K562 (cell line): ENCODE measurements around the gene ARHGAP42. TPM values are rescaled to one million over a fixed set of nuclear protein-coding genes. Genes with fewer than 3 reads are reported as not detected.

Source experiments
- ATAC-seq: fragments of 200-7000 bp; cut with Tn5 transposase; 3 replicates; pipeline ENCODE4 v1.9.1; 2020; ENCODE audit warnings: moderate library complexity
- BruUV-seq: library from RNA; stranded (reverse); fragments of 400-500 nt; replicated peaks from 2 replicates; lab custom pipeline; 2021; lab: Mats Ljungman, UMichigan
- CTCF ChIA-PET: fragments of 300-600 bp; formaldehyde crosslinking; extraction: SDS; loops from one replicate; lab custom pipeline; 2021; ENCODE audit warnings: low intra/inter-chr PET ratio; lab: Yijun Ruan, JAX
- POLR2A ChIA-PET: fragments of 300-600, 350-650 bp; sonication (Branson Sonifier 250); formaldehyde crosslinking; extraction: SDS; loops from one replicate; lab custom pipeline; 2021; ENCODE audit warnings: antibody characterized with exemption, inconsistent platforms; lab: Yijun Ruan, JAX
- DNase-seq, 4 experiments: peaks; one replicate each; pipeline versions ENCODE4 v3.0.0 to v3.0.0-alpha.2; 2011 to 2018; ENCODE audit warnings: low spot score in 3 of 4, mixed read lengths in 3 of 4; ENCODE audit errors: extremely low read depth in 1 of 4
- FAIRE-seq: peaks from 2 replicates; lab custom pipeline; 2011; peaks lifted over from hg19 to GRCh38; lab: Jason Lieb, UNC
- H2AFZ ChIP-seq: 2 replicates; pipeline ENCODE4 v1.6.0; 2011; ENCODE audit warnings: low read depth, low read length, control low read depth, inconsistent platforms
- H3K27ac ChIP-seq: fragments of 200-600 bp; 3 replicates; pipeline ENCODE4 v1.8.0; 2011; ENCODE audit warnings: low read depth, mild to moderate bottlenecking, control low read depth, inconsistent platforms, low read length, moderate library complexity, mixed read lengths; ENCODE audit errors: extremely low read depth
- H3K27me3 ChIP-seq, 2 experiments: fragments of 300-600 bp in 1 of 2; 2 replicates in 1 of 2; 3 replicates in 1 of 2; pipeline versions ENCODE4 v1.6.0 to v1.8.0; 2011; ENCODE audit warnings: inconsistent platforms in 2 of 2, low read length in 2 of 2, mild to moderate bottlenecking in 1 of 2, mixed read lengths in 1 of 2, moderate library complexity in 1 of 2; ENCODE audit not compliant: control insufficient read depth in 2 of 2, insufficient read depth in 2 of 2
- H3K36me3 ChIP-seq: fragments of 300-600 bp; 3 replicates; pipeline ENCODE4 v1.8.0; 2011; ENCODE audit warnings: mild to moderate bottlenecking, low read length, inconsistent platforms; ENCODE audit not compliant: control insufficient read depth, insufficient read depth
- H3K4me1 ChIP-seq, 2 experiments: fragments of 200-600 bp in 1 of 2; replicated peaks in 1 of 2; 2 replicates in 1 of 2; 3 replicates in 1 of 2; pipeline versions ENCODE4 v1.5.1 to v1.8.0; 2011; ENCODE audit warnings: inconsistent platforms in 2 of 2, low read length in 2 of 2, mild to moderate bottlenecking in 1 of 2, mixed read lengths in 1 of 2, moderate library complexity in 1 of 2; ENCODE audit not compliant: control insufficient read depth in 2 of 2, insufficient read depth in 2 of 2
- H3K4me2 ChIP-seq: 2 replicates; pipeline ENCODE4 v1.6.1; 2011; ENCODE audit warnings: low read length, control low read depth, inconsistent platforms, mixed read lengths; ENCODE audit not compliant: insufficient read depth
- H3K4me3 ChIP-seq: fragments of 200-600 bp; sonication (generic), shearing (Covaris generic); 2 replicates; pipeline ENCODE4 v1.5.1; 2016; ENCODE audit warnings: control low read depth, inconsistent platforms
- H3K79me2 ChIP-seq: fragments of 200-600 bp; 3 replicates; pipeline ENCODE4 v1.8.0; 2011; ENCODE audit warnings: low read length, inconsistent platforms; ENCODE audit not compliant: control insufficient read depth, insufficient read depth
- H3K9ac ChIP-seq, 2 experiments: 2 replicates each; pipeline versions ENCODE4 v1.6.0 to v1.6.1; 2011; ENCODE audit warnings: low read depth in 2 of 2, low read length in 2 of 2, control low read depth in 1 of 2, inconsistent platforms in 1 of 2, mild to moderate bottlenecking in 1 of 2, mixed read lengths in 1 of 2; ENCODE audit not compliant: insufficient read depth in 1 of 2
- H3K9me1 ChIP-seq: one replicate; pipeline ENCODE4 v1.6.0; 2011; ENCODE audit warnings: inconsistent platforms, mild to moderate bottlenecking, low read length, moderate library complexity; ENCODE audit not compliant: control insufficient read depth, insufficient read depth
- H3K9me3 ChIP-seq: replicated peaks from 2 replicates; pipeline ENCODE4 v1.5.1; 2011; ENCODE audit warnings: low read depth, low read length, inconsistent platforms; ENCODE audit not compliant: control insufficient read depth, insufficient read depth
- H4K20me1 ChIP-seq: replicated peaks from 2 replicates; pipeline ENCODE4 v1.6.1; 2011; ENCODE audit warnings: low read length, inconsistent platforms, mixed read lengths; ENCODE audit not compliant: control insufficient read depth, insufficient read depth
- CHD2 ChIP-seq: IDR thresholded peaks from 2 replicates; pipeline ENCODE4 v1.6.1; 2011; ENCODE audit warnings: low read depth, low read length
- ELK3 ChIP-seq: fragments of 450-650 bp; formaldehyde crosslinking; IDR thresholded peaks from 2 replicates; pipeline ENCODE4 v1.4.0; 2020; ENCODE audit warnings: mild to moderate bottlenecking
- HNRNPK ChIP-seq: fragments of 200-400 bp; formaldehyde crosslinking; IDR thresholded peaks from one replicate; pipeline ENCODE4 v1.6.1; 2018; ENCODE audit warnings: mild to moderate bottlenecking, low read depth, low read length; ENCODE audit not compliant: poor library complexity, severe bottlenecking
- L3MBTL2 ChIP-seq: fragments of 450-650 bp; IDR thresholded peaks from 2 replicates; pipeline ENCODE4 v1.6.1; 2016; ENCODE audit warnings: mild to moderate bottlenecking, moderate library complexity
- PYGO2 ChIP-seq: fragments of 450-650 bp; IDR thresholded peaks from 2 replicates; pipeline ENCODE4 v1.6.1; 2016; ENCODE audit warnings: mild to moderate bottlenecking, missing genetic modification characterization, moderate library complexity, missing compliant biosample characterization
- ZFP36 ChIP-seq: fragments of 150-350 bp; IDR thresholded peaks from 2 replicates; pipeline ENCODE4 v1.6.1; 2018; ENCODE audit warnings: low read length, low read depth; ENCODE audit not compliant: partially characterized antibody
- ZKSCAN8 ChIP-seq: fragments of 200-800 bp; sonication (Bioruptor generic); IDR thresholded peaks from 2 replicates; pipeline ENCODE4 v1.6.1; 2016; ENCODE audit warnings: missing genetic modification characterization, missing compliant biosample characterization
- ZNF324 ChIP-seq: fragments of 250-450 bp; sonication (Bioruptor Pico); IDR thresholded peaks from 2 replicates; pipeline ENCODE4 v1.4.0; 2020; ENCODE audit warnings: mild to moderate bottlenecking
- ZNF561 ChIP-seq: fragments of 450-650 bp; formaldehyde crosslinking; conservative IDR thresholded peaks from 2 replicates; pipeline ENCODE4 v1.4.0; 2020; ENCODE audit warnings: mild to moderate bottlenecking, moderate library complexity
- WGBS: fragments of 100-300 bp; shearing (Covaris generic); methylation state at CpG from one replicate; pipeline ENCODE4 v1.1.6; 2016; ENCODE audit warnings: low coverage, mixed read lengths; ENCODE audit not compliant: insufficient coverage; ENCODE audit errors: missing lambda C conversion rate; 5-methylcytosine and 5-hydroxymethylcytosine counted together
- in situ Hi-C: fragments of 300-500 bp; cut with MboI; formaldehyde crosslinking; loops from 4 replicates; pipeline ENCODE4 v1.15.0; 2018; ENCODE audit warnings: inconsistent platforms, mixed read lengths
- intact Hi-C: fragments of 100-400 bp; cut with micrococcal nuclease; formaldehyde crosslinking; loops from 2 replicates; pipeline ENCODE4 v1.14.2; 2022
- polyA plus RNA-seq, 8 experiments: library from polyadenylated mRNA; depleted of rRNA in 4 of 8; stranded (reverse) in 5 of 8; unstranded in 3 of 8; fragments of >200 nt; fragmentation: Nextera tagmentation in 2 of 8; fragmentation: Illumina TruSeq in 1 of 8; extraction: Ambion mirVana in 2 of 8; extraction: Trizol in 1 of 8; gene quantifications; 2 replicates each; pipeline versions ENCODE4 v1.2.1 to v1.2.3, GENCODE V29; 2011 to 2014; ENCODE audit warnings: inconsistent platforms in 1 of 8, missing spikeins in 1 of 8
- total RNA-seq, 7 experiments: library from RNA; depleted of rRNA in 6 of 7; stranded (reverse); fragments of >200 nt in 6 of 7; fragmentation: Illumina TruSeq in 2 of 7; extraction: Trizol in 2 of 7; gene quantifications; 2 replicates each; pipeline versions ENCODE4 v1.2.1 to v1.2.3, GENCODE V29; 2011 to 2021; ENCODE audit warnings: low replicate concordance in 1 of 7

The ARHGAP42 gene
- total and polyA plus RNA-seq, 9 of the 15 experiments (the other 6 are each of a cell fraction or from before 2014, with no cell fraction given), result 0.95 to 6.1 (median 2.4) TPM

DNA sequence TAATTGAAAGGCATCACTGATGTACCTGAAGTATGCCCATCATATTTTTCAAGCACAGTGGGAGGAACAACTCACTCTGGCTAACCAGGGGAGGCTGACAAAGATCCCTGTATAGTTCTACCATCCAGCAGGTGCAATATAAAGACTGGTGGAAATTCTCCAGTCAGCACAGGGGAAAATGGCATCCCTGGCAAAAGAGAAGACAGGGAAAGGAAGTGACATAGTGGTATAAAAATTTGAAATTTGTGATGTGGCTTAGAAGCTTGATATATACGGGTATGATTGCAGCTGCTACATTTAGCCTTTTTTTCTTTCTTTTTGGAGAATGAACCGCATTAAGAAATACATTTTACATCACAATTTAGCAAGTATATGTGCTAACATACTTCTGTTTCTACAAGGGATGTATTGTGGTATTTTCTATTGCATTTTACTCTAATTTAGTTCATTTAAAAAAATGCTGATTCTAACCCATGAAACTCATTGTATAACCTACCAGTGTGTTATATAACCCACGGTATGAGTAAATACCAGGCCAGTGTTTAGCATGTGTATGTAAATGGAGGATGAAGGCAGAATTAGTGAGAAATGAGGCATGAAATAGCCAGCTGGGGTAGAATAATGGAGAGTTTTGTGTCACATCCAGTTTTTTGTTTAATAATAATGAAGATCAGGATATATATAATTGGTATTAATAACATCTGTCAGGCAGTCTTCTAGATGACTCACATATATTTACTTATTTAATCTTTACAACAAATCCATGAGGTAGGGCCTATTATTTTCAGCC is 186.1 kb downstream of the ARHGAP42 start:
- ChIA-PET POLR2A (no interaction called here), CTCF (no interaction called here)
- H3K9me1 ChIP-seq, result no peaks in the 10 kb centered on the region
- H3K4me3 ChIP-seq, result no peak overlapping the region
- no peaks in the 10 kb centered on the region for H4K20me1 ChIP-seq
- TF ChIP-seq ELK3, result no peak
- no TSS peak for BruUV-seq
- 44% methylated on average over 3 of the region's 3 CpGs for WGBS
- no peak overlapping the region for H2AFZ ChIP-seq
- H3K36me3 ChIP-seq, result no peaks in the 10 kb centered on the region
- ATAC-seq, result no peak
- no peak overlapping the region for H3K27ac ChIP-seq
- no peak overlapping the region for H3K4me2 ChIP-seq
- no peaks in the 10 kb centered on the region for H3K79me2 ChIP-seq
- no peak for DNase-seq
- H3K4me1 ChIP-seq, result peaks cover 0 to 4% of the 10 kb centered on the region in 2 experiments; a peak in 1 of 5 replicates
- intact Hi-C loops (no loop called here), in situ Hi-C loops (no loop called here)
- H3K27me3 ChIP-seq, result no peaks in the 10 kb centered on the region
- no peak overlapping the region for H3K9ac ChIP-seq
- no peaks in the 10 kb centered on the region for H3K9me3 ChIP-seq
- FAIRE-seq, result no peak

- Histone ChIP-seq H3K9ac (no peak overlapping the region), H3K36me3 (no peaks in the 10 kb centered on the region), H3K27me3 (no peaks in the 10 kb centered on the region), H2AFZ (no peak overlapping the region), H3K4me3 (no peak overlapping the region), H3K79me2 (no peaks in the 10 kb centered on the region), H3K9me1 (no peaks in the 10 kb centered on the region), H3K4me2 (no peak overlapping the region), H3K4me1 (peaks cover 0 to 4% of the 10 kb centered on the region in 2 experiments; a peak in 1 of 5 replicates), H4K20me1 (no peaks in the 10 kb centered on the region), H3K9me3 (no peaks in the 10 kb centered on the region), H3K27ac (no peak overlapping the region)
- in situ Hi-C loops, result no loop called here
- no peak for ATAC-seq
- no peak for FAIRE-seq
- intact Hi-C loops, result no loop called here
- ChIA-PET POLR2A (no interaction called here), CTCF (no interaction called here)
- no TSS peak for BruUV-seq
- DNase-seq, result no peak
- 25% methylated on average over 4 of the region's 4 CpGs for WGBS
- TF ChIP-seq HNRNPK (no peak), CHD2 (no peak), PYGO2 (tag) (no peak), ZKSCAN8 (CRISPR knock-in tag) (no peak), ZNF561 (CRISPR knock-in tag) (no peak), ZFP36 (no peak), L3MBTL2 (no peak), ZNF324 (CRISPR knock-in tag) (no peak)
Measured at GRCh38 chr11:100874203-100874602, 187.1 kb downstream of the ARHGAP42 start.
